Hematopoietic multipotent progenitor cell treated with erythropoietin and hydrocortisone succinate and interleukin-3 and kit ligand, for 17 days (in vitro differentiated cells): ENCODE results near the gene NPAS2.

ENCODE experiments used
- DNase-seq: peaks from one replicate; pipeline ENCODE4 v3.0.0-alpha.2; 2015; ENCODE audit warnings: low spot score

The NPAS2 gene

GRCh38 chr2:100971221-100971620 is 151.3 kb downstream of the NPAS2 start:
- DNase-seq, result no peak

- DNase-seq, result no peak
Observed at GRCh38 chr2:100972452-100972851, 152.5 kb downstream of the NPAS2 start.

DNA sequence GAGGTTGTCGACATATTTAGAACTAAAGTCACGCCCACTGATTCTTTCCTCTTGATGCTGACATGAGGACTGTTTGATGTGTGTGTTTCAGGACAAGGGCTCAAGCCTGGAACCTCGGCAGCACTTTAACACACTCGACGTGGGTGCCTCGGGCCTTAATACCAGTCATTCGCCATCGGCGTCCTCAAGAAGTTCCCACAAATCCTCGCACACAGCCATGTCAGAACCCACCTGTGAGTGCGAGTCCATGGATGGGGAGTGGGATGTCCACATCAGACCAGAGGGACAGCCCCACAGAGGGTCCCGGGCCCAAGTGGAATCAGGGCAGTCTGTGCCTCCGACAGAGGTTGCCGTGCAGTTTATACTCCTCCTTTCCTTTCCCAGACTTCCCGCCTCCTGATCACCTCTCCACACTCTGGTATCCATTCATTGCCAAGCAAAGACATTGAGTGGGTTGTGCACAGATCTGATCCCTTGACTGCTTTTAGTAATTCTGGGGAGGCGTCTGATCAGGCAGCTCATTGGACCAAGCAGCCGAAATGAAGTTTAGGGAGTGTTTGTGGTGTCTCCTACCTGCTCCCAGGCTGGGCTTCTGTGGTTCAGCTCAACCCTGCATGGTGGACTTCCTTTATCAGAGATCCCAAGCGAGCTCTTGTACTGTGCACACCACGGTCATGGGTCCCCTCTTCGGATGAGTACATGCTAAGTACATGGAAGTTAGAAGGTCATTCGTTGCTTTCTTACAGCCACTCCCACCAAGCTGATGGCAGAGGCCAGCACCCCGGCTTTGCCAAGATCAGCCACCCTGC is 155.0 kb downstream of the NPAS2 start:
- no peak for DNase-seq

DNA sequence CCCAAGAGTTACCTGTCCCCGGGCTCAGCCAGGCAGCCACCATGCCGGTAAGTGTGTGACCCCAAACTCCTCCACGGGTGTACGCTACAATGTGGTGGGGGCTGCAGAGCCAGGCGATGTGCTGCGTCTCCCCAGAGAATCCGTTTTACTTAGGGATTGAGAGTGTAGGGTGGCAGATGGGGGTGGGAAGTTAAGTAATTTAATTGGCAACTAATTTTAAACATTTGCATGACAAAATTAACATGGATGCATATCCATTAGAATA is 155.5 kb downstream of the NPAS2 start:
- DNase-seq, result no peak

DNA sequence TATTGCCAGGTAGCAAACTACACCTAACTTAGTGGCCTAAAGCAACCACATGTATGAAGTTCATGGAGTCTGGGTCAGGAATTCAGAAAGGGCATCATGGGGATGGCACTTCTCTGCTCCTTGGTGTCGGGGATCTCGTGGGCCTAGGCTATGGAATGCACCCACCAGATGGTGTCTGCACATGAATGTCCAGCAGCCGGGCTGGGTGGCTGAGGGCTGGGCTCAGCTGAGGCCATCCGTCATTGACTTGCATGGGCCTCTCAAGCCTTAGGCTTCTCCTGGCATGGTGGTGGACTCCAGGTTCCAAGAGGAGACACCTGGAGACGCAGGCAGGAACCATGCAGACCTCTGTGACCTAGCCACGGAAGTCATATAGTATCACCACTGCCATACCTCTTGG is 156.1 kb downstream of the NPAS2 start:
- DNase-seq, result no peak

DNA sequence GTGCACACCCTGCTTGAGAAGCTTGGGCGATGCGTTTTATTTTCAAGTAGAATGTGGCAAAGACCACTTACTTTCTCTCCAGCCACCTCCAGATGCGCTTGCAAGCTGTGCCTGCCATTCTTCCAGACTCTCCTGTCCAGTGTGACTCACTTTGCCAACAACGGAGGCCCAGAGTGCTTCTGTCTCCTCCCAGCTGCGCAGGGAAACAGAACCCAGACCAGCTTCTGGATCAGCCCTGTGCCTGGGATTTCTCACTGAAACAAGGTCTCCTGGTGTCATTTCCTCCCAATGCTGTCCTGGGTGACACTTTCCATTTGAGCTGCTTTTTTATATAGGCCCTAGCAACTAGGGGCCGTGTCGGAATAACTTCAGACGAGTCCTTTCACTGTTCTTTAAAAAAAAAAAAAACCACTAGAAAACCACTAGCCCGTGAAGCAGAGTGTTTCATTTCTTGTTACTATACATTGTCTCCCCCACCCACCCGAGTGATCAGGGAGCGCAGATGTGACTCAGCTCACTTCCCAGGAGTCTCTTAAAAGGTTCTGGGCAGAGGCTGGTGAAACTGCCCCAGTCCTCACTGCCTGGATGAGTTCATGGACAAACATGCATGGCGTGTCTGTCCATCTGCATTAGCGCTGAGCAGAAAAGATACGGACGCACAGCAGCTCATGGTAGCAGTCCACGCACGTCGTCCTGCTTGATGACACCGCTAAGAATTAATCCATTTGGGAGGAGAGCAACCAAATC is 156.9 kb downstream of the NPAS2 start:
- DNase-seq, result no peak

DNA sequence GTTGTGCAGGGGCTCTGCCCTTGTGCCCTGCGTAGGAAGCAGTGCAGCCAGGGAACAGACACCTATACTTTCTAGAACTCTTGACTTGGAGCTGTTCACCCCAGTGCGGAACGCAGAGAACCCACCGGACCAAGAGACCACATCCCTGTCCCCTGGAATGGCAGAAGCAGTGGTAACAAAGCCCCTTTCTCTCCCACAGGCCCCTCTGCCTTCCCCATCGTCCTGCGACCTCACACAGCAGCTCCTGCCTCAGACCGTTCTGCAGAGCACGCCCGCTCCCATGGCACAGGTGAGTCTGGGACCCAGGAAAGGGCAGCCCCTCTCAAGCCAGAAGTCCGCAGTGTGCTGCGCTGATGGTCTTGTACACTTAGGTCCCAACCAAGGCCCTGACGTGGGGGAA is 157.6 kb downstream of the NPAS2 start:
- no peak for DNase-seq

DNA sequence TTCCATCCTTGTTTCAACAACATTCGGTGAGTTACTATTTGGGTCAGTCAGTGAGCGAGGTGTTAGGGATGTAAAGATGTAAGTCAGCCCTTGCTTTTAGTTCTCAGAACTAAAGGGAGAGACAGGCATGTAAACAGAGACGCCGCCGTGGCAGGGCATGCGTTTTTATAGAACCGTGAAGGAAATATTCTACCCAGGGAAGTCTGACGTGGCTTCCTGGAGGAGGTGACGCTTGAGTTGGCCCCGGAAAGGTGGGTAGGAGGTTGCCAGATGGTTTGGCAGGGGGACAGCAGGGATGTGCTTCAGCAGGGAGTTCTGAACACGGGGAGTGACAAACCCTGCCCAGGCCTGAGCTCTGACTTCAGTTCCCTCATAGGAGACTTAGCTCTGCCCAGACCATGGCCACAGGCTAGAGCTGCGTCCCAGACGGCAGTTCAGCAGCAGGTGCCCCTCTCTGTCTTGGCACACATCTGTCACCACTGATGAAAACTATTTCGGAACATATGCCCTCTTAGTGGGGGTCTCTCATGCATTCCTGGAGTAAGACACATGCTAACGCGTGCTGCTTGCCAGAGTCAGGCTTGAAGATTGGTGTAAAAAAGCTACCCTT is 158.7 kb downstream of the NPAS2 start:
- DNase-seq, result no peak

DNA sequence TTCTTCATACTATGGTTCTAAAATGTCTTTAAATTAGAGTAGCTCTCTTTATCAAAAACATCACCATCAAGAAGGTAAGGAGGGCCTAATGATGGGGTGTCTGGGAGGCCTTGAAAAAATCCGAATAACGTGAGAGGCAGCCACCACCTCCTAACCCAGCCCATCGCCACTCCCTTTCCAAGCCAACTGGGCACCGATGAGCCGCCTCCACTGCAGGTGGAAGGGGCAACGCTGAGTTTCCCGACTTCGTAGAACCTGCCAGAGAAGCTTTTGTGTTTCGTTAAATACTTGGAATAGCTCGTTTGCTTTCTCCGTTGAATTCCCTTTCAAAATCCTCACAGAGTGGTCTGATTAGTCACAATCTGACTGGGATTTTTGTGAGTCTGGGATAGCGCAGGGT is 160.1 kb downstream of the NPAS2 start:
- no peak for DNase-seq

DNA sequence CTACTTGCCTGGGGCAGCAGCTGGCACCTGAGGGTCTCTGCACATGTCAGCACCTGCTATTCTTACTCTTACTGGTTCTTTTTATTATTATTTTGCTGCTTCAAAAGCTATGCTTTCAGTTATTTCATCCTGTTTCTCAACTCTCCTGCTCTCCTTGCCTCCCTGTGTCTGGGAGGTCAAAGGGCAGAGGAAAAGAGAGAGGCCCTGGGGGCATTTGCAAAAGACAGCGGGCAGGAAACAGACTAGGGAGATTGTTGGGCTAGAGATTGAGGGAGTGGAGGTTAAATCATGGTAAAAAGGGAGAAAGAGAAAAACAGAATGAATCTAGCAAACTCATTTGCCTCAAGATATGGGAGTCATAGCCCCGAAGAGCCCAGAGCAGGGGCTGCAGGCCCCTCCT is 161.1 kb downstream of the NPAS2 start:
- no peak for DNase-seq

GRCh38 chr2:100982431-100982861 is 162.5 kb downstream of the NPAS2 start:
- no peak for DNase-seq

- DNase-seq, result no peak
Observed at GRCh38 chr2:100983201-100983600, 163.3 kb downstream of the NPAS2 start.

DNA sequence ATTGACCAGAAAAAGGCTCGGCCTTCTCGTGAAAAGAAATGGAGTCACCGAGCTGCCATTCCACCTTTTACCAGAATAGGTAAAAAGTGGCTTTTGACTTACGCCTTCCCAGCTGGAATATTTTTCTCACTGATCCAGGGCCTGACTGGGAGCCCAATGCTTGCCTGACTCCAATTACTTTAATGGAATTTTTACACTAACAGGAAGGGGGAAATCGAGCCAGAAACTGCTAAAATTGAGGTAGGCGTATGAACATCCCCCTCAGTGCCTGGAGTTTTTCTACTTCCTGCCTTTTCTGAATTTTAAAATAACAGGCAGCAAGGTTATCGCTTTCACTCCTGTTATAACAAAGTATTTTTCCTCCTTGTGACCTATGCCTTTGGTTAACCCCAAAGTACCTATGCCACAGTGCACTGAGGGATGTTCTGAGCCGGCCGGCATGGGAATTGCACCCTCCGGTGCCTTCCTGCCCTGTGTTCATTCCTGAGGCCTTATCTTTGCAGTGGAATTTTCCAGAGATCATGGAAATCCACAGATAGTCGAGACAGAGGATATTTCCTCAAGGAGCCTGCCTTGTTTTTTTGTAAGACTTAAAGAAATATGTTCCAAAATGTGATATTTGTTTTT is 163.9 kb downstream of the NPAS2 start:
- DNase-seq, result no peak

- DNase-seq, result peak; percentile 64
Observed at GRCh38 chr2:100984892-100985307, 165.0 kb downstream of the NPAS2 start.

- no peak for DNase-seq
Observed at GRCh38 chr2:100986157-100986556, 166.2 kb downstream of the NPAS2 start.

DNA sequence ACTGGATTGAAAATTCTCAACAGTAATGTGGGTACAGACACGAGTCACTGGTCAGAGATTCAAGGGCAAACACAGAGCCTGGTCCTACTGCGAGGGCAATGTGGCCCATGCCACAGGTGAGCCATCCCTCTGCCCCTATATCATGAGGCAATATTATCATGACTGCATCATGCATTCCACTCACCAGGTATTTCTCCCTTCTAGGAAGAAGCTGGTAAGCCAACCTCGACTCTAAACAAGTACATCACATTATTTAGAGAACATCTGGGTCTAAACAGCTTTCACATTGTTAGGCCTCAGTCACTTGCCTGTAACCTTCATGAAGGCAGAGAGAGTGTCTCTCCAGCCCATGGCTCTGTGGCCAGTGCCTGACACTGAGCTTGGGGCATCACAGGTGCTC is 167.6 kb downstream of the NPAS2 start:
- DNase-seq, result no peak

DNA sequence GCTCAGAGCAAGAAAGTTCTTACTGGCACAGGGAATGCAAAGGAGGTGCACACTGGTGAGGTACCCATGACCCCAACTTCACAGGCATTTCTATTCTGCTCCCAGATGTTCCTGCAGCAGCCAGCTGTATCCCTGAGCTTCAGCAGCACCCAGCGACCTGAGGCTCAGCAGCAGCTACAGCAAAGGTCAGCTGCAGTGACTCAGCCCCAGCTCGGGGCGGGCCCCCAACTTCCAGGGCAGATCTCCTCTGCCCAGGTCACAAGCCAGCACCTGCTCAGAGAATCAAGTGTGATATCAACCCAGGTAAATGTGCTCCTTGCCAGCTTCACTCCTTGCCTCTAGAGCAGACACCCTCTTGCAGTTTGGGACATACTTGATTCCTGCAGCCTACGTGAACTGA is 168.0 kb downstream of the NPAS2 start:
- DNase-seq, result no peak

- DNase-seq, result no peak
Observed at GRCh38 chr2:100988630-100989417, 168.9 kb downstream of the NPAS2 start.

DNA sequence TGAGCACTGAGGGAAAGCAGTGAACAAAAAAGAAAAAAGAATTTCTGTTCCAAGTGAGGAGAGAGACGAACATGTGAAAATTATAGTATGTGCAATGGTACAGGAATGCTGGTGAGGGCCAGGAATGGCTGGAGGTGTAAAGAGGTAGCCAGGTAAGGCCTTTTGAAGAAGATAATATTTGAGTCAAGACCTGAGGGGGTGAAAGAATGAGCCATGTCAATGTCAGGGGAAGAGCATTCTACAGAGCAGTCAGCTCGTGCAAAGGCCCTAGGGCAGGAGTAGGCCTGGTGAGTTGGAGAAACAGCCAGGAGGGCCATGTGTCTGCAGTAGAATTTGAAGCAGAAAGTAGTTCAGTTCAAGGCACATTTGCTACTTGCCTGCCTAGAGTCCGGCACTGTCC is 169.7 kb downstream of the NPAS2 start:
- no peak for DNase-seq

DNA sequence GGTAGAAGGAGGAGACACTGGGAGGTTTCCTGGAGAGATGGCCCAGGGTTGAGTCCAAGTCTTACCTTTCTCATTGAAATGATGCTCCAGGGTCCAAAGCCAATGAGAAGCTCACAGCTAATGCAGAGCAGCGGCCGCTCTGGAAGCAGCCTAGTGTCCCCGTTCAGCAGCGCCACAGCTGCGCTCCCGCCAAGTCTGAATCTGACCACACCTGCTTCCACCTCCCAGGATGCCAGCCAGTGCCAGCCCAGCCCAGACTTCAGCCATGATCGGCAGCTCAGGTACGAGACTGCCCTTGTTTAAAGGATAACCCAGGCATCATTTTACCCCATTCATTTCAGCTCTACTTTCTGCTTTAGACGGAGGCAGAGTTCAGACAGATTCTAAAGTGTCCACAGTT is 170.2 kb downstream of the NPAS2 start:
- DNase-seq, result no peak

DNA sequence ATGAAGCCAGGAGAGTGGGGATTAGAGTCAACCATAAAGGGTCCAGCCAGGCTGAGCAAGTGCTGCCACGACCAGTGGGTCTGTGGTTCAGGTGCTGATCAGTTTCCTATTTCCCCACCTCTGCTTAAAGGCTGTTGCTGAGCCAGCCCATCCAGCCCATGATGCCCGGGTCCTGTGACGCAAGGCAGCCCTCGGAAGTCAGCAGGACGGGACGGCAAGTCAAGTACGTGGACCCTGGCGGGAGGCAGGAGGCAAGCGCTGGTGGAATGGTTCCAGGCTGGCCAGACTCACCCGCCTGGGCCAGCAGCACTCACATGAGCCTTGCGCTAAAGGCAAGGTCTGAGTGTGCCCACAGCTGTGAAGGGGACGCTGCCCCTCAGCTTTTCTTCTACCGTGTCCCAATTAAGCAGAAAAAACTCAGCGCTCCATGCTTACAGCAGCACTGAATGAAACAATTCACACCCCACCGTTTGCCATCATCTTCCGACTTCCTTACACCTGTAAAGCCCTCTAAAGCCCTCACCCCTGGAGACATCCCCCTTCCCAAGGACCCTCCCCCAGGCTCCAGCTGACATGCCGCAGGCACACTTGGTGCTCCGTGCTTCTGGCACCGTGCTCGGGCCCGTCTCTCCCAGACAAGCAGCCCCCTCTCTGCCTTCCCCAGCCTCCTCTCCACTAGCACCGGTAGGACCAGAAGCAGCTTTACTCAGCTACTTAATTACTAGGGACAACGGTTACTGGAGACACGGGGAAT is 170.9 kb downstream of the NPAS2 start:
- DNase-seq, result no peak
